Ishikawa (cell line): ENCODE measurements around the gene MAPK1IP1L.

Experiments used
- CEBPB ChIP-seq: IDR thresholded peaks from 2 replicates; pipeline ENCODE4 v1.6.1; 2012
- CREB1 ChIP-seq: IDR thresholded peaks from 2 replicates; pipeline ENCODE4 v1.6.1; 2012; ENCODE audit warnings: low read depth
- EGR1 ChIP-seq: IDR thresholded peaks from 2 replicates; pipeline ENCODE4 v1.6.1; 2012
- EP300 ChIP-seq: IDR thresholded peaks from 2 replicates; pipeline ENCODE4 v1.6.1; 2012; ENCODE audit warnings: borderline replicate concordance
- FOXM1 ChIP-seq: IDR thresholded peaks from 2 replicates; pipeline ENCODE4 v1.6.1; 2012; ENCODE audit warnings: low read depth, borderline replicate concordance
- NFIC ChIP-seq: IDR thresholded peaks from 2 replicates; pipeline ENCODE4 v1.6.1; 2012
- RAD21 ChIP-seq: IDR thresholded peaks from 2 replicates; pipeline ENCODE4 v1.6.1; 2012; ENCODE audit warnings: low read depth
- TAF1 ChIP-seq: IDR thresholded peaks from 2 replicates; pipeline ENCODE4 v1.6.1; 2012; ENCODE audit warnings: low read depth, mild to moderate bottlenecking
- TCF12 ChIP-seq: IDR thresholded peaks from 2 replicates; pipeline ENCODE4 v1.6.1; 2012; ENCODE audit warnings: low read depth
- TEAD4 ChIP-seq: IDR thresholded peaks from 2 replicates; pipeline ENCODE4 v1.6.1; 2012
- YY1 ChIP-seq: IDR thresholded peaks from 2 replicates; pipeline ENCODE4 v1.6.1; 2012; ENCODE audit warnings: low read depth
- TF ChIP-seq, protein P1 (sequence below): IDR thresholded peaks from 2 replicates; pipeline ENCODE4 v1.6.1; 2012
- TF ChIP-seq, protein P2 (sequence below): IDR thresholded peaks from 2 replicates; pipeline ENCODE4 v1.6.1; 2012
- TF ChIP-seq, protein P3 (sequence below): IDR thresholded peaks from 2 replicates; pipeline ENCODE4 v1.6.1; 2012; ENCODE audit warnings: low read depth, mild to moderate bottlenecking

DNA sequence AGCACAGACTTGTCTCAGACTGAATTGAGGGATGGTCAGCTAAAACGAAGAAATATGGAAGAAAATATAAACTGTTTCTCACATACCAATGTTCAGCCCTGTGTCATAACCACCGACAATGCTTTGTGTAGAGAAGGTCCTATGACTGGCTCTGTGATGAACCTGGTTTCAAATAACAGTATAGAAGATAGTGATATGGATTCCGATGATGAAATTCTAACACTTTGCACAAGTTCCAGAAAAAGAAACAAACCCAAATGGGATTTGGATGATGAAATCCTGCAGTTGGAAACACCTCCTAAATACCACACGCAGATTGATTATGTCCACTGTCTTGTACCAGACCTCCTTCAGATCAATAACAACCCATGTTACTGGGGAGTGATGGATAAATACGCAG lies 7.9 kb upstream of the MAPK1IP1L start:
- TF ChIP-seq EGR1 (no peak), TEAD4 (no peak), TAF1 (no peak), TCF12 (no peak), CEBPB (no peak), NFIC (no peak), EP300 (no peak), FOXM1 (no peak), RAD21 (no peak), CREB1 (no peak), YY1 (no peak)
- TF ChIP-seq, protein P1, sequence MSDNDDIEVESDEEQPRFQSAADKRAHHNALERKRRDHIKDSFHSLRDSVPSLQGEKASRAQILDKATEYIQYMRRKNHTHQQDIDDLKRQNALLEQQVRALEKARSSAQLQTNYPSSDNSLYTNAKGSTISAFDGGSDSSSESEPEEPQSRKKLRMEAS, result no peak
- TF ChIP-seq, protein P2, sequence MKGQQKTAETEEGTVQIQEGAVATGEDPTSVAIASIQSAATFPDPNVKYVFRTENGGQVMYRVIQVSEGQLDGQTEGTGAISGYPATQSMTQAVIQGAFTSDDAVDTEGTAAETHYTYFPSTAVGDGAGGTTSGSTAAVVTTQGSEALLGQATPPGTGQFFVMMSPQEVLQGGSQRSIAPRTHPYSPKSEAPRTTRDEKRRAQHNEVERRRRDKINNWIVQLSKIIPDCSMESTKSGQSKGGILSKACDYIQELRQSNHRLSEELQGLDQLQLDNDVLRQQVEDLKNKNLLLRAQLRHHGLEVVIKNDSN, result no peak
- TF ChIP-seq, protein P3, sequence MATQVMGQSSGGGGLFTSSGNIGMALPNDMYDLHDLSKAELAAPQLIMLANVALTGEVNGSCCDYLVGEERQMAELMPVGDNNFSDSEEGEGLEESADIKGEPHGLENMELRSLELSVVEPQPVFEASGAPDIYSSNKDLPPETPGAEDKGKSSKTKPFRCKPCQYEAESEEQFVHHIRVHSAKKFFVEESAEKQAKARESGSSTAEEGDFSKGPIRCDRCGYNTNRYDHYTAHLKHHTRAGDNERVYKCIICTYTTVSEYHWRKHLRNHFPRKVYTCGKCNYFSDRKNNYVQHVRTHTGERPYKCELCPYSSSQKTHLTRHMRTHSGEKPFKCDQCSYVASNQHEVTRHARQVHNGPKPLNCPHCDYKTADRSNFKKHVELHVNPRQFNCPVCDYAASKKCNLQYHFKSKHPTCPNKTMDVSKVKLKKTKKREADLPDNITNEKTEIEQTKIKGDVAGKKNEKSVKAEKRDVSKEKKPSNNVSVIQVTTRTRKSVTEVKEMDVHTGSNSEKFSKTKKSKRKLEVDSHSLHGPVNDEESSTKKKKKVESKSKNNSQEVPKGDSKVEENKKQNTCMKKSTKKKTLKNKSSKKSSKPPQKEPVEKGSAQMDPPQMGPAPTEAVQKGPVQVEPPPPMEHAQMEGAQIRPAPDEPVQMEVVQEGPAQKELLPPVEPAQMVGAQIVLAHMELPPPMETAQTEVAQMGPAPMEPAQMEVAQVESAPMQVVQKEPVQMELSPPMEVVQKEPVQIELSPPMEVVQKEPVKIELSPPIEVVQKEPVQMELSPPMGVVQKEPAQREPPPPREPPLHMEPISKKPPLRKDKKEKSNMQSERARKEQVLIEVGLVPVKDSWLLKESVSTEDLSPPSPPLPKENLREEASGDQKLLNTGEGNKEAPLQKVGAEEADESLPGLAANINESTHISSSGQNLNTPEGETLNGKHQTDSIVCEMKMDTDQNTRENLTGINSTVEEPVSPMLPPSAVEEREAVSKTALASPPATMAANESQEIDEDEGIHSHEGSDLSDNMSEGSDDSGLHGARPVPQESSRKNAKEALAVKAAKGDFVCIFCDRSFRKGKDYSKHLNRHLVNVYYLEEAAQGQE, result no peak
